Measurements from ENCODE around the gene C1orf116. TPM values are rescaled to one million over a fixed set of nuclear protein-coding genes. Genes with fewer than 3 reads are reported as not detected.

C1orf116 gene
- total and polyA plus RNA-seq, 10 donors: 0.02 to 1.0 (median 0.27) TPM; not detected in 1

DNA sequence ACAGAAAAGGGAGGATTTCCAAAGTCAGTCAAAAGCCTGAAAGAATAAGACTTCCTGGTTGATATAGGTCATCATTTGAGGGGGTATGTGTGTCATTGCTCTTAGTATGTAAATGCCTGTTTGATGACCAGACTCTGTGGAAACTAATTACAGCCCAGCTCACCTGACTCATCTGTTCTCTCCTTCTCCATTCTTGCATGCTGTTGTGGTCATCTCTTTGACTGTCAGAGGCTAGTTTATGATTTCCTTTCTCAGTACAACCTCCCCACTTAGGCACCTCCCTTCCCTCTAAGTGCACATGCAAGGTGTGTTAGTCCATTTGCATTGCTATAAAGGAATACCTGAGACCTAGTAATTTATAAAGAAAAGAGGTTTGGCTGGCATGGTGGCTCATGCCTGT is 2.4 kb upstream of the C1orf116 start:
- H3K9me3 ChIP-seq: no peaks in the 10 kb centered on the region
- no peaks in the 10 kb centered on the region for H3K36me3 ChIP-seq
- peaks cover 0 to 17% (median 0%) of the 10 kb centered on the region in 7 donors for H3K27me3 ChIP-seq (replicated peaks in 1 of 7)
- intact Hi-C loops (cut with DNase I; ENCODE audit: low total_unique reads): no loop called here
- peak overlapping the region in 1 of 8 donors; percentile 57 for H3K27ac ChIP-seq
- peaks cover 0 to 10% (median 0%) of the 10 kb centered on the region in 6 donors for H3K4me1 ChIP-seq
- TF ChIP-seq POLR2AphosphoS5 (IDR thresholded peaks at IDR 0.05) (no peak), POLR2A (IDR thresholded peaks at IDR 0.05) (no peak), CTCF (IDR thresholded peaks at IDR 0.05 in 8 of 11, conservative IDR thresholded peaks at IDR 0.05 in 3 of 11) (no peak)
- no peak for DNase-seq
- H3K4me3 ChIP-seq: no peak overlapping the region

DNA sequence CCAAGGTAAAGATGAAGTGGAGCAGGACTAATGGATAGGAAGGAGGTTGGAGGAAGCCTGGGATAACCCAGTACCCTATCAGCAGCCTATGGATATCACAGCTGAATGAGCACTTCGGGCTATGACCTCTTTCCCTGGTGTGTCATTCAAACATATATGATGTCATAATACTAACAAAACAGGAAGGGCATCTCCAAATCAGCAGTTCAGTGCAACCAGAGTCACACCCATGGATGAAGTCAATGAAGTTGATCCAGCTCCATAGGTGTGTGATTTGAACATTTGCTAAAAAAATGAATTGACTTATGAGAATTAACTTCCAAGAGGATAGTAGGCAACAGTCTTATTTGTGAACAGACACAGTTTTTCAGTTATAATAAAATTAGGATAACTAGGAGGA is 1.7 kb upstream of the C1orf116 start:
- Histone ChIP-seq H3K4me1 (peaks cover 0 to 10% (median 0%) of the 10 kb centered on the region in 6 donors), H3K4me3 (no peak overlapping the region), H3K36me3 (no peaks in the 10 kb centered on the region), H3K27ac (peak overlapping the region in 6 of 8 donors; percentile 18 to 58 (median 43)), H3K27me3 (replicated peaks in 1 of 7) (peaks cover 0 to 17% (median 0%) of the 10 kb centered on the region in 7 donors), H3K9me3 (no peaks in the 10 kb centered on the region)
- 52 to 78% (median 70%) methylated on average over 1 of the region's 1 CpG for WGBS, 5 donors
- no peak for DNase-seq
- intact Hi-C loops (cut with DNase I; ENCODE audit: low total_unique reads): no loop called here
- TF ChIP-seq CTCF (IDR thresholded peaks at IDR 0.05 in 8 of 11, conservative IDR thresholded peaks at IDR 0.05 in 3 of 11): no peak
- TF ChIP-seq POLR2AphosphoS5 (IDR thresholded peaks at IDR 0.05): no peak
- no peak for TF ChIP-seq POLR2A (IDR thresholded peaks at IDR 0.05)

DNA sequence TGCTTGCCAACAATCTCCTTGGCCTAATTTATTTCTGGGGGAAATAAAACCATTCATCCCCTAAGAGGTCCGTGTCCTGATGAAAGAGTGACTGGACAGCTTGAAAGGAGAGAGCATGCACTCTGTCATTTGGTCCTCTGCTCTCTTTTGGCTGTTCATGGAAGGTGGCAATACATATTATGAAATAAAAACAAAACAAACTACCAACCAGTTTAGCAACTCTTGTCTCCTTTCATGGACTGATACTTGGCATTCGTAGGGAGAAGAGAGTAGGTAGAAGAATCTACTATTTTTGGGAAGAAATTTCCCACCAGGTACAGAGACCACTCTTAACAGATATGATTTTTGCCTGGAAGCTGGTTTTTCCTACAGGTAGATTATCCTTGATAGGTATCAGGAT is 746 bp upstream of the C1orf116 start:
- H3K4me3 ChIP-seq: no peak overlapping the region
- TF ChIP-seq POLR2AphosphoS5 (IDR thresholded peaks at IDR 0.05): no peak
- TF ChIP-seq CTCF (IDR thresholded peaks at IDR 0.05 in 8 of 11, conservative IDR thresholded peaks at IDR 0.05 in 3 of 11): no peak
- no peak for TF ChIP-seq POLR2A (IDR thresholded peaks at IDR 0.05)
- H3K27me3 ChIP-seq (replicated peaks in 1 of 7): peaks cover 0 to 17% (median 0%) of the 10 kb centered on the region in 7 donors
- intact Hi-C loops (cut with DNase I; ENCODE audit: low total_unique reads): no loop called here
- peaks cover 0 to 10% (median 0%) of the 10 kb centered on the region in 6 donors for H3K4me1 ChIP-seq
- no peaks in the 10 kb centered on the region for H3K9me3 ChIP-seq
- H3K27ac ChIP-seq: peak overlapping the region in 4 of 8 donors; percentile 25 to 57 (median 43)
- DNase-seq: no peak
- no peaks in the 10 kb centered on the region for H3K36me3 ChIP-seq
- 65 to 83% (median 75%) methylated on average over 2 of the region's 2 CpGs for WGBS, 5 donors

GRCh38 chr1:207031632-207032264 is 808 bp downstream of the C1orf116 start:
- H3K27ac ChIP-seq: no peak overlapping the region
- no peaks in the 10 kb centered on the region for H3K36me3 ChIP-seq
- intact Hi-C loops (cut with DNase I; ENCODE audit: low total_unique reads): no loop called here
- peaks cover 0 to 10% (median 0%) of the 10 kb centered on the region in 6 donors for H3K4me1 ChIP-seq
- no peak for DNase-seq
- H3K27me3 ChIP-seq (replicated peaks in 1 of 7): peaks cover 0 to 17% (median 0%) of the 10 kb centered on the region in 7 donors
- WGBS, 5 donors: 83 to 86% (median 84%) methylated on average over 7 of the region's 7 CpGs
- no peak overlapping the region for H3K4me3 ChIP-seq
- no peak for TF ChIP-seq POLR2A (IDR thresholded peaks at IDR 0.05)
- no peak for TF ChIP-seq CTCF (IDR thresholded peaks at IDR 0.05 in 8 of 11, conservative IDR thresholded peaks at IDR 0.05 in 3 of 11)
- no peak for TF ChIP-seq POLR2AphosphoS5 (IDR thresholded peaks at IDR 0.05)
- no peaks in the 10 kb centered on the region for H3K9me3 ChIP-seq

Measured in spleen (tissue), 11 donors.